ENCODE results near the gene PSMB11. TPM values are rescaled to one million over a fixed set of nuclear protein-coding genes. Genes with fewer than 3 reads are reported as not detected.
A peak's percentile ranks its signal among the peaks of the same experiment; 100 is the strongest.

The PSMB11 gene
- total RNA-seq, 2 experiments from 2014 or later: not detected

DNA sequence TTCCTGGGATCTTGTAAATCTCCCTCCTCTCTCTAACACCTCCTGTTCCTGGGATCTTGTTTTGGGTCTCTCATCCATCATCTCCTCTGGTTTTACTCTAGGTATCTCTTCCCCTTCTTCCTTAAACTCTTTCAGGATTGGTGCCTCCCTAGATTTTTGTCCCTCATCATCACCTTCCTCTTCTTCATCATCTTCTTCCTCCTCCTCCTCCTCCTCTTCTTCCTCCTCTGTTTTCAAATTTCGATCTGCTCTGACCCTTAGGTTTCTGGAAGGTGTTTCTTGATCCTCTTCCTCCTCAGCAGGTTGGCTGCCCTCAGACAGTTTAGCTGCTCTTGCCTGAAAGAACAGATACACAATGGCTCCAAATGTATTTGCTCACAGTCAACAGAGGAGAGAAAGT lies 38.5 kb downstream of the PSMB11 start:
- Mint-ChIP-seq H3K4me3 (no peak overlapping the region), H3K27me3 (ENCODE audit: low read depth) (no peaks in the 10 kb centered on the region), H3K9me3 (no peaks in the 10 kb centered on the region), H3K36me3 (ENCODE audit: low read depth) (peaks cover 38% of the 10 kb centered on the region), H3K4me1 (ENCODE audit: low read depth) (peaks cover 10% of the 10 kb centered on the region), H3K27ac (peak overlapping the region; percentile 3)
- intact Hi-C loops (cut with micrococcal nuclease): no loop called here
- CTCF ChIA-PET: interaction anchor here (0.6 to 2.7 kb wide), 7 partner anchors 8 to 94 kb away, joined by 3 to 11 read pairs (median 3); partner anchors contain the start of genes ACIN1 and PSMB11
- DNase-seq: no peak

GRCh38 chr14:23085458-23085857 lies 43.4 kb downstream of the PSMB11 start:
- Mint-ChIP-seq H3K36me3 (ENCODE audit: low read depth) (peaks cover 39% of the 10 kb centered on the region), H3K4me3 (no peak overlapping the region), H3K4me1 (ENCODE audit: low read depth) (peaks cover 44% of the 10 kb centered on the region), H3K9me3 (no peaks in the 10 kb centered on the region), H3K27ac (peak overlapping the region; percentile 48), H3K27me3 (ENCODE audit: low read depth) (no peaks in the 10 kb centered on the region)
- intact Hi-C loops (cut with micrococcal nuclease): no loop called here
- DNase-seq: no peak
- CTCF ChIA-PET: interaction anchor here (0.7 to 2.2 kb wide), 4 partner anchors 9 to 99 kb away, joined by 4 to 14 read pairs (median 6); partner anchors contain the start of genes ACIN1 and C14orf119

GRCh38 chr14:23086565-23086964 lies 44.6 kb downstream of the PSMB11 start:
- no peak for DNase-seq
- H3K4me1 Mint-ChIP-seq (ENCODE audit: low read depth): peaks cover 47% of the 10 kb centered on the region
- no peak overlapping the region for H3K4me3 Mint-ChIP-seq
- H3K27me3 Mint-ChIP-seq (ENCODE audit: low read depth): no peaks in the 10 kb centered on the region
- peaks cover 35% of the 10 kb centered on the region for H3K36me3 Mint-ChIP-seq (ENCODE audit: low read depth)
- no peaks in the 10 kb centered on the region for H3K9me3 Mint-ChIP-seq
- intact Hi-C loops (cut with micrococcal nuclease): no loop called here
- no peak overlapping the region for H3K27ac Mint-ChIP-seq
- CTCF ChIA-PET: interaction anchor here (1.5 to 2.2 kb wide), 3 partner anchors 10 to 100 kb away, joined by 5 to 14 read pairs (median 8); no protein-coding TSS in a partner anchor

DNA sequence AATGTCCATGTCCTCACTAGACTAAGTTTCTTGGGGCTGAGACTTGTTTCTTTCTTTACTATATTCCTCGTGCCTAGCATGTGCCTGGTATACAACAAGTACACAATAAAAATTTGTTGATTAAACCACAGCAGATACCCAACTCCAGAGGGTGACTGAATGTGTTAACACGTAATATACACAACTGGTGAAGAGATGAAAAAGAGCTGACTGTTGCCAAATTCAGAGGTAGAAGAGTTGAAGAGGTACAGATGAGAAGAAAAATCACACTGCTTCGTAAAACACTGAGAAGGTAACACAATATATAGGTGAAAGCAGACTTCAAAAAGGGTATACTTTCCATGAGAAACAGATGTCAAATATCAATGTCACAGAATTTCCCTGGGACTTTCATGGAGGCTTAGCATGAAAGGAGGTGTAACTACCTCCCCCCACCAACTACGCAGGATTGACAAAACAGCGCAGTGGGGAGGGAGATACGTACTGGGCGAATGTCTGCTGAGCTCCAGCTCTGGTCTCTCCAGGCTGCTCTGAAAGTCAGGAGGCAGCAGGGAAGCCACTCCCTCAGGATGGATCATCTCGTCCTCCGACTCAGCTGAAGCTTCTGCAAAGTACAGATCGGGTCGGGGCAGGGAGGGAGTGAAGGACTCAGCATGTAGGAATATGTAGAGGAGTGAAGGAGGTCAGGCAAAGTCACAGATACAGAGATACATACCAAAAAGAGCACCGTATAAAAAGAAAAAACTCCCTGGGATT lies 47.7 kb downstream of the PSMB11 start:
- Mint-ChIP-seq H3K4me3 (no peak overlapping the region), H3K36me3 (ENCODE audit: low read depth) (peaks cover 45% of the 10 kb centered on the region), H3K4me1 (ENCODE audit: low read depth) (peaks cover 64% of the 10 kb centered on the region), H3K27me3 (ENCODE audit: low read depth) (no peaks in the 10 kb centered on the region), H3K9me3 (no peaks in the 10 kb centered on the region), H3K27ac (peak overlapping the region; percentile 22)
- intact Hi-C loops (cut with micrococcal nuclease): loop anchor here (5.0 kb wide), 2 partner anchors 1058 to 1167 kb away; partner anchors contain the start of genes PSME2 and RNF31
- DNase-seq: no peak
- CTCF ChIA-PET: interaction anchor here (1.4 to 3.7 kb wide), 5 partner anchors 9 to 31 kb away, joined by 7 to 36 read pairs (median 11); partner anchors contain the start of gene CDH24

- DNase-seq: no peak
- Mint-ChIP-seq H3K27me3 (ENCODE audit: low read depth) (no peaks in the 10 kb centered on the region), H3K4me1 (ENCODE audit: low read depth) (peaks cover 60% of the 10 kb centered on the region), H3K9me3 (no peaks in the 10 kb centered on the region), H3K4me3 (no peak overlapping the region), H3K36me3 (ENCODE audit: low read depth) (peaks cover 43% of the 10 kb centered on the region), H3K27ac (no peak overlapping the region)
- CTCF ChIA-PET: interaction anchor here (1.4 to 3.7 kb wide), 5 partner anchors 10 to 32 kb away, joined by 7 to 36 read pairs (median 11); partner anchors contain the start of gene CDH24
- intact Hi-C loops (cut with micrococcal nuclease): loop anchor here (5.0 kb wide), 2 partner anchors 1057 to 1168 kb away; partner anchors contain the start of genes PSME2 and RNF31
Measured at GRCh38 chr14:23090254-23090636, 48.2 kb downstream of the PSMB11 start.

DNA sequence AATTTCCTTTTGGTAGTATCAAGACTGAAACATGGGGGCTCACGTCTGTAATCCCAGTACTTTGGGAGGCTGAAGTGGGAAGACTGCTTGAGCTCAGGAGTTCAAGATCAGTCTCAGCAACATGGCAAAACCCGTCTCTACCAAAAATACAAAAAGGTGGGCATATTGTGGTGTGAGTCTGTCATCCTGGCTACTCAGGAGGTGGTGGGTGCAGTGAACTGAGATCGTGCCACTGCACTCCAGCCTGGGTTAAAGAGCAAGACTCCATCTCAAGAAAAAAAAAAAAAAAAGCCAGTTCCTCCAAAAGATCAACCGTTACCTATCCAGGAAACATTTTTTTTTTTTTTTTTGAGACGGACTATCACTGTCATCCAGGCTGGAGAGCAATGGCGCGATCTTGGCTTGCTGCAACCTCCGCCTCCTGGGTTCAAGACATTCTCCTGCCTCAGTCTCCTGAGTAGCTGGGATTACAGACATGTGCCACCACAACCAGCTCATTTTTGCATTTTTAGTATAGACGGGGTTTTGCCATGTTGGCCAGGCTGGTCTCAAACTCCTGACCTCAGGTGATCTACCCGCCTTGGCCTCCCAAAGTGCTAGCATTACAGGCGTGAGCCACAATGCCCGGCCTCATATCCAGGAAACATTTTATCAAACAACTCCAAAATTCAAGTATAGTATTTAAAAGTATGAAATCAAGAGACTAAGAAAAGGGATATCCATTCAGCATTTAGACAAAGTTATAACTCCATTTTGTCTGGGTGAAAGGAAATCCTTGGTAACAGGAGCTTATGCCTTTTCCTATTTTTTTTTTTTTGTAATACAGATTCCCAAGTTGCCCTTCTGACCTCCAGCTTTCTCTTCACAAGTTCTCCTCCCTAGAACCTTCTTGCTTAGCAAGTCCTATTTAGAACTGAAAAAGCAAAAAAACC lies 49.5 kb downstream of the PSMB11 start:
- Mint-ChIP-seq H3K9me3 (no peaks in the 10 kb centered on the region), H3K36me3 (ENCODE audit: low read depth) (peaks cover 33% of the 10 kb centered on the region), H3K4me3 (no peak overlapping the region), H3K4me1 (ENCODE audit: low read depth) (peaks cover 49% of the 10 kb centered on the region), H3K27me3 (ENCODE audit: low read depth) (no peaks in the 10 kb centered on the region), H3K27ac (peak overlapping the region; percentile 15)
- intact Hi-C loops (cut with micrococcal nuclease): loop anchor here (5.0 kb wide), 2 partner anchors 1056 to 1169 kb away; partner anchors contain the start of genes PSME2 and RNF31
- no peak for DNase-seq
- CTCF ChIA-PET: interaction anchor here (0.9 to 3.7 kb wide), 9 partner anchors 11 to 109 kb away, joined by 3 to 36 read pairs (median 7); partner anchors contain the start of genes AJUBA and CDH24

- H3K9me3 Mint-ChIP-seq: no peaks in the 10 kb centered on the region
- no peaks in the 10 kb centered on the region for H3K27me3 Mint-ChIP-seq (ENCODE audit: low read depth)
- no peak for DNase-seq
- CTCF ChIA-PET: interaction anchor here (0.7 to 3.7 kb wide), 6 partner anchors 16 to 107 kb away, joined by 3 to 36 read pairs (median 6); no protein-coding TSS in a partner anchor
- intact Hi-C loops (cut with micrococcal nuclease): loop anchor here (5.0 kb wide), 2 partner anchors 1054 to 1171 kb away; partner anchors contain the start of genes PSME2 and RNF31
- H3K36me3 Mint-ChIP-seq (ENCODE audit: low read depth): peaks cover 38% of the 10 kb centered on the region
- H3K4me3 Mint-ChIP-seq: peak overlapping the region; percentile 25
- peaks cover 50% of the 10 kb centered on the region for H3K4me1 Mint-ChIP-seq (ENCODE audit: low read depth)
- peak overlapping the region; percentile 33 for H3K27ac Mint-ChIP-seq
Measured at GRCh38 chr14:23093104-23093503, 51.1 kb downstream of the PSMB11 start.

DNA sequence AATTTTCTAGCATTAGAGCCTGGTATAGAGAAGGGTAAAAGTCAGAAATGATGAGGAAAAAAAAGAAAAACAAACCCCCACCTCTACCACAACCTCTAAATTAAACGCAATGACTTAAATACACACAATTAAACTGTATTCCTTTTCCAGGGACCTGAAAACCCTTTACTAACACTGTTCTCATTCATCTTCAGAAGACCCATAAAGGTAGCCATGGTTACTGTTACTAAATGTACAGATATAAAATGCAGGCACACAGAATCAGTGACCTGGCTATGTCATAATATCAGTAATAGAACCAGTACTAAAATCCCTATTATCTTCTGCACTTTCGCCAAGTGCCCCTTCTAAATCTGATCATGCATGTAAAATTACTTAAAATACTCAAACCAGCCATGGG lies 51.5 kb downstream of the PSMB11 start:
- no peak overlapping the region for H3K27ac Mint-ChIP-seq

More for the DNA sequence above, 51.5 kb downstream of the PSMB11 start:
- CTCF ChIA-PET: interaction anchor here (0.5 to 5.3 kb wide), 8 partner anchors 16 to 107 kb away, joined by 4 to 45 read pairs (median 15); partner anchors contain the start of genes CDH24 and CEBPE
- Mint-ChIP-seq H3K27me3 (ENCODE audit: low read depth) (no peaks in the 10 kb centered on the region), H3K4me1 (ENCODE audit: low read depth) (peaks cover 50% of the 10 kb centered on the region), H3K4me3 (peak overlapping the region; percentile 25), H3K9me3 (no peaks in the 10 kb centered on the region), H3K36me3 (ENCODE audit: low read depth) (peaks cover 39% of the 10 kb centered on the region)
- DNase-seq: no peak
- intact Hi-C loops (cut with micrococcal nuclease): loop anchor here (5.0 kb wide), 2 partner anchors 1054 to 1171 kb away; partner anchors contain the start of genes PSME2 and RNF31

Other genes with a start within 250 kb of the PSMB11 start
- 1 to 10 TPM in 1 of 2 experiments, under 1 TPM in 1; 0.40 to 1.1 TPM for gene SLC7A7, start 226.8 kb upstream of the PSMB11 start, total RNA-seq
- 100 to 1,000 TPM; 170 TPM for gene MRPL52, start 212.3 kb upstream of the PSMB11 start, total RNA-seq
- 1 to 10 TPM; 1.3 to 2.1 TPM for gene MMP14, start 205.6 kb upstream of the PSMB11 start, total RNA-seq
- 10 to 100 TPM; 71.9 to 75.2 TPM for gene LRP10, start 170.5 kb upstream of the PSMB11 start, total RNA-seq
- gene REM2, start 159.0 kb upstream of the PSMB11 start, total RNA-seq: under 1 TPM; 0.69 to 0.74 TPM
- gene RBM23, start 123.1 kb upstream of the PSMB11 start, total RNA-seq: 10 to 100 TPM; 53.5 to 61.2 TPM
- 10 to 100 TPM; 81.0 to 92.8 TPM for gene PRMT5, start 112.8 kb upstream of the PSMB11 start, total RNA-seq
- gene HAUS4, start 85.1 kb upstream of the PSMB11 start, total RNA-seq: 10 to 100 TPM; 97.1 to 97.3 TPM
- gene AJUBA, start 59.7 kb upstream of the PSMB11 start, total RNA-seq: 1 to 10 TPM; 2.1 to 2.8 TPM
- gene C14orf93, start 32.1 kb upstream of the PSMB11 start, total RNA-seq: 1 to 10 TPM; 8.3 to 9.3 TPM
- 100 to 1,000 TPM; 120 to 125 TPM for gene PSMB5, start 7.3 kb upstream of the PSMB11 start, total RNA-seq
- 1 to 10 TPM; 1.3 to 1.4 TPM for gene CDH24, start 15.3 kb downstream of the PSMB11 start, total RNA-seq
- 100 to 1,000 TPM; 152 to 156 TPM for gene ACIN1, start 52.9 kb downstream of the PSMB11 start, total RNA-seq
- 10 to 100 TPM; 39.8 to 44.2 TPM for gene C14orf119, start 53.3 kb downstream of the PSMB11 start, total RNA-seq
- not detected for gene CIROP, start 62.8 kb downstream of the PSMB11 start, total RNA-seq
- gene CEBPE, start 77.0 kb downstream of the PSMB11 start, total RNA-seq: under 1 TPM; 0.37 to 0.43 TPM
- gene SLC7A8, start 141.4 kb downstream of the PSMB11 start, total RNA-seq: 1 to 10 TPM in 1 of 2 experiments, under 1 TPM in 1; 0.79 to 1.1 TPM
- not detected for gene RNF212B, start 195.7 kb downstream of the PSMB11 start, total RNA-seq
- gene HOMEZ, start 243.9 kb downstream of the PSMB11 start, total RNA-seq: 1 to 10 TPM; 6.3 to 7.8 TPM